Stimulated activated naive B cell treated with anti-CD40 and anti-IgM and Interleukin-4, amounts not matched to agents 10 μg/mL and 1 μg/mL and 100 μg/mL, for 72 hours (primary cell): ENCODE results near the gene INO80E.

Source experiments
- ATAC-seq, 2 donors: fragments of 150-1000 bp; cut with Tn5 transposase; replicated peaks; 2 replicates each; pipeline ENCODE4 v1.10.0; 2021; ENCODE audit warnings: moderate library complexity in 1 of 2
- DNase-seq: peaks from one replicate; pipeline ENCODE4 v3.0.0; 2021
- H3K27ac Mint-ChIP-seq: one replicate; pipeline ENCODE4 v1.8.0; 2022; ENCODE audit warnings: mild to moderate bottlenecking, mixed read lengths
- H3K27me3 Mint-ChIP-seq, 2 donors: one replicate each; pipeline ENCODE4 v1.8.0; 2022; ENCODE audit warnings: mixed read lengths in 2 of 2
- H3K36me3 Mint-ChIP-seq, 2 donors: one replicate each; pipeline ENCODE4 v1.8.0; 2022; ENCODE audit warnings: mixed read lengths in 2 of 2, mild to moderate bottlenecking in 1 of 2
- H3K4me1 Mint-ChIP-seq, 2 donors: one replicate each; pipeline ENCODE4 v1.8.0; 2022; ENCODE audit warnings: mixed read lengths in 2 of 2, mild to moderate bottlenecking in 1 of 2
- H3K4me3 Mint-ChIP-seq, 2 donors: one replicate each; pipeline ENCODE4 v1.8.0; 2022; ENCODE audit warnings: mild to moderate bottlenecking in 2 of 2, mixed read lengths in 2 of 2, moderate library complexity in 1 of 2
- H3K9me3 Mint-ChIP-seq, 2 donors: one replicate each; pipeline ENCODE4 v1.8.0; 2022; ENCODE audit warnings: mixed read lengths in 2 of 2, mild to moderate bottlenecking in 1 of 2

The INO80E gene

GRCh38 chr16:29983420-29984136 is 12.5 kb upstream of the INO80E start:
- no peak overlapping the region for H3K27ac Mint-ChIP-seq
- H3K27me3 Mint-ChIP-seq: no peaks in the 10 kb centered on the region
- peaks cover 52 to 69% of the 10 kb centered on the region in 2 donors for H3K36me3 Mint-ChIP-seq
- no peaks in the 10 kb centered on the region for H3K9me3 Mint-ChIP-seq
- ATAC-seq (no peak), DNase-seq (no peak)
- peaks cover 4 to 10% of the 10 kb centered on the region in 2 donors for H3K4me1 Mint-ChIP-seq
- H3K4me3 Mint-ChIP-seq: no peak overlapping the region

DNA sequence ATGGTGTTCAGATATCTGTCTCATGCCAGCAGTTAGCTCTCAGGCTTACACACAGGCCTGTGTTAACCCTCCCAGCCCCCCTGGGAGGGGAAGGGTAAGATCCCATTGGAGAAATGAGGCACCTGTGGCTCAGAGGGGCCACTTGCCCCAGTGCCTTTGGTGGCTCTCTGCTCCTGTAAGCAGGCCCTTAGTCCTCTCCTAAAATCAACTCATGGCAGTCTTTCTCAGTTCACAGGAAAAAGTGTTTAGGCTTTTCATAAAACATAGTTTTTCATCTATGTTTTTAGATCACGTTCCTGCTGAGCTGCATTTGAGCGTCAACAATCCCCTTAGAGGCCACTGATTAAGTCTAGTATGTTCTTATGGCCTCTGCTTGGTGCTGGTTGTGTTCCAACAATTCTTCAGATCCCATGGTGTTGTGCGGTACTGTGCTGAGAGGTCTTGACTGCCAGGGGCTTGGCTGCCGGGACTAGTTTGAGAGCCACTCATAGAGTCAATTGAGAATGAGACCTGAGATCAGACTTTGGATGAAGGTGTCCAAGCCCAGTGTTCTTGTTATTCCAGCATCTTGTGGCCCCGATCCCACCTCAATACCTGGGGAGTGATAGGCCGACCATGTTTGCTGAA is 11.8 kb upstream of the INO80E start:
- H3K4me3 Mint-ChIP-seq: no peak overlapping the region
- H3K27me3 Mint-ChIP-seq: no peaks in the 10 kb centered on the region
- H3K9me3 Mint-ChIP-seq: no peaks in the 10 kb centered on the region
- DNase-seq (no peak), ATAC-seq (no peak)
- H3K27ac Mint-ChIP-seq: no peak overlapping the region
- peaks cover 5% of the 10 kb centered on the region in 2 donors for H3K4me1 Mint-ChIP-seq
- H3K36me3 Mint-ChIP-seq: peaks cover 49 to 68% of the 10 kb centered on the region in 2 donors

DNA sequence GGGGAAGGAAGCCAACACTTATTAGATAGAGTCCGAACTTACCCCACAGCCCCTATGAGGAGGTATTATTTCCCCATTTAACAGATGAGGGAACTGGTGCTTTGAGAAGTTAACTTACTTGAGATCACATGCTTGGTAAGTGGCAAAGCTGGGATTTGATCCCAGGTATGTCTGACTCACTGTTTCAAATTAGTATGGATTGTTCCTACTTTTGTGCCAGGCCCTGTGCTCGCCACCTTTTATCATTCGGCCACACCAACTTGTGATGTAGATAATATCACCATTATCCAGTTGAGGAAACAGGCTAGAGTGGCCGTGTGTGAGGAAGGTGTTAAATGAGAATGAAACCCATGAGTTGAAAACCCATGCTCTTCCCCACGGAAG is 11.3 kb upstream of the INO80E start:
- no peaks in the 10 kb centered on the region for H3K9me3 Mint-ChIP-seq
- H3K27ac Mint-ChIP-seq: peak overlapping the region; percentile 37
- peaks cover 49 to 67% of the 10 kb centered on the region in 2 donors for H3K36me3 Mint-ChIP-seq
- H3K4me1 Mint-ChIP-seq: peaks cover 5% of the 10 kb centered on the region in 2 donors
- H3K4me3 Mint-ChIP-seq: no peak overlapping the region
- ATAC-seq (no peak), DNase-seq (no peak)
- H3K27me3 Mint-ChIP-seq: no peaks in the 10 kb centered on the region

DNA sequence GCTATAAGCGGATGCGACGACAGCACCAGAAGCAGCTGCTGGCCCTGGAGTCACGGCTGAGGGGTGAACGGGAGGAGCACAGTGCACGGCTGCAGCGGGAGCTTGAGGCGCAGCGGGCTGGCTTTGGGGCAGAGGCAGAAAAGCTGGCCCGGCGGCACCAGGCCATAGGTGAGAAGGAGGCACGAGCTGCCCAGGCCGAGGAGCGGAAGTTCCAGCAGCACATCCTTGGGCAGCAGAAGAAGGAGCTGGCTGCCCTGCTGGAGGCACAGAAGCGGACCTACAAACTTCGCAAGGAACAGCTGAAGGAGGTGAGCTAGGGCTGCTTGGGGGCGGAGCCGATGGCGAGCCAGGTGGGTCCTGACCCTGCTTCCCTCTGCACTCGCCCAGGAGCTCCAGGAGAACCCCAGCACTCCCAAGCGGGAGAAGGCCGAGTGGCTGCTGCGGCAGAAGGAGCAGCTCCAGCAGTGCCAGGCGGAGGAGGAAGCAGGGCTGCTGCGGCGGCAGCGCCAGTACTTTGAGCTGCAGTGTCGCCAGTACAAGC is 10.7 kb upstream of the INO80E start:
- H3K27ac Mint-ChIP-seq: no peak overlapping the region
- no peaks in the 10 kb centered on the region for H3K9me3 Mint-ChIP-seq
- H3K27me3 Mint-ChIP-seq: no peaks in the 10 kb centered on the region
- peaks cover 47 to 65% of the 10 kb centered on the region in 2 donors for H3K36me3 Mint-ChIP-seq
- no peak for DNase-seq
- no peak for ATAC-seq
- H3K4me3 Mint-ChIP-seq: no peak overlapping the region
- peaks cover 5% of the 10 kb centered on the region in 2 donors for H3K4me1 Mint-ChIP-seq

DNA sequence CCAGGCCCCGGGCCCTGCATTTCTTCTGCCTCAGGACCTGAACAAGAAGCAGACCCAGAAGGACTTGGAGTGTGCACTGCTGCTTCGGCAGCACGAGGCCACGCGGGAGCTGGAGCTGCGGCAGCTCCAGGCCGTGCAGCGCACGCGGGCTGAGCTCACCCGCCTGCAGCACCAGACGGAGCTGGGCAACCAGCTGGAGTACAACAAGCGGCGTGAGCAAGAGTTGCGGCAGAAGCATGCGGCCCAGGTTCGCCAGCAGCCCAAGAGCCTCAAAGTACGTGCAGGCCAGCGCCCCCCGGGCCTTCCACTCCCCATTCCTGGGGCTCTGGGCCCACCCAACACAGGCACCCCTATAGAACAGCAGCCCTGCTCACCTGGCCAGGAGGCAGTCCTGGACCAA is 9.8 kb upstream of the INO80E start:
- Mint-ChIP-seq H3K9me3 (no peaks in the 10 kb centered on the region), H3K27ac (peak overlapping the region; percentile 10), H3K36me3 (peaks cover 47 to 67% of the 10 kb centered on the region in 2 donors), H3K27me3 (no peaks in the 10 kb centered on the region), H3K4me1 (peaks cover 5% of the 10 kb centered on the region in 2 donors), H3K4me3 (no peak overlapping the region)
- no peak for DNase-seq
- ATAC-seq: no peak

- Mint-ChIP-seq H3K27me3 (no peaks in the 10 kb centered on the region), H3K4me1 (peaks cover 5% of the 10 kb centered on the region in 2 donors), H3K9me3 (no peaks in the 10 kb centered on the region), H3K27ac (no peak overlapping the region), H3K36me3 (peaks cover 47 to 70% of the 10 kb centered on the region in 2 donors), H3K4me3 (no peak overlapping the region)
- DNase-seq (no peak), ATAC-seq (no peak)
Observed at GRCh38 chr16:29986931-29987330, 9.1 kb upstream of the INO80E start.

DNA sequence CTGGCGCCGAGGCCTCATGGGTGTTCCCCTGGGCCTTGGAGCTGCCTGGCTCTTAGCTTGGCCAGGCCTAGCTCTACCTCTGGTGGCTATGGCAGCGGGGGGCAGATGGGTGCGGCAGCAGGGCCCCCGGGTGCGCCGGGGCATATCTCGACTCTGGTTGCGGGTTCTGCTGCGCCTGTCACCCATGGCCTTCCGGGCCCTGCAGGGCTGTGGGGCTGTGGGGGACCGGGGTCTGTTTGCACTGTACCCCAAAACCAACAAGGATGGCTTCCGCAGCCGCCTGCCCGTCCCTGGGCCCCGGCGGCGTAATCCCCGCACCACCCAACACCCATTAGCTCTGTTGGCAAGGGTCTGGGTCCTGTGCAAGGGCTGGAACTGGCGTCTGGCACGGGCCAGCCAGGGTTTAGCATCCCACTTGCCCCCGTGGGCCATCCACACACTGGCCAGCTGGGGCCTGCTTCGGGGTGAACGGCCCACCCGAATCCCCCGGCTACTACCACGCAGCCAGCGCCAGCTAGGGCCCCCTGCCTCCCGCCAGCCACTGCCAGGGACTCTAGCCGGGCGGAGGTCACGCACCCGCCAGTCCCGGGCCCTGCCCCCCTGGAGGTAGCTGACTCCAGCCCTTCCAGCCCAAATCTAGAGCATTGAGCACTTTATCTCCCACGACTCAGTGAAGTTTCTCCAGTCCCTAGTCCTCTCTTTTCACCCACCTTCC is 8.5 kb upstream of the INO80E start:
- no peak for DNase-seq
- no peak overlapping the region for H3K27ac Mint-ChIP-seq
- peaks cover 5% of the 10 kb centered on the region in 2 donors for H3K4me1 Mint-ChIP-seq
- H3K4me3 Mint-ChIP-seq: no peak overlapping the region
- H3K36me3 Mint-ChIP-seq: peaks cover 48 to 67% of the 10 kb centered on the region in 2 donors
- H3K27me3 Mint-ChIP-seq: no peaks in the 10 kb centered on the region
- no peak for ATAC-seq
- no peaks in the 10 kb centered on the region for H3K9me3 Mint-ChIP-seq

DNA sequence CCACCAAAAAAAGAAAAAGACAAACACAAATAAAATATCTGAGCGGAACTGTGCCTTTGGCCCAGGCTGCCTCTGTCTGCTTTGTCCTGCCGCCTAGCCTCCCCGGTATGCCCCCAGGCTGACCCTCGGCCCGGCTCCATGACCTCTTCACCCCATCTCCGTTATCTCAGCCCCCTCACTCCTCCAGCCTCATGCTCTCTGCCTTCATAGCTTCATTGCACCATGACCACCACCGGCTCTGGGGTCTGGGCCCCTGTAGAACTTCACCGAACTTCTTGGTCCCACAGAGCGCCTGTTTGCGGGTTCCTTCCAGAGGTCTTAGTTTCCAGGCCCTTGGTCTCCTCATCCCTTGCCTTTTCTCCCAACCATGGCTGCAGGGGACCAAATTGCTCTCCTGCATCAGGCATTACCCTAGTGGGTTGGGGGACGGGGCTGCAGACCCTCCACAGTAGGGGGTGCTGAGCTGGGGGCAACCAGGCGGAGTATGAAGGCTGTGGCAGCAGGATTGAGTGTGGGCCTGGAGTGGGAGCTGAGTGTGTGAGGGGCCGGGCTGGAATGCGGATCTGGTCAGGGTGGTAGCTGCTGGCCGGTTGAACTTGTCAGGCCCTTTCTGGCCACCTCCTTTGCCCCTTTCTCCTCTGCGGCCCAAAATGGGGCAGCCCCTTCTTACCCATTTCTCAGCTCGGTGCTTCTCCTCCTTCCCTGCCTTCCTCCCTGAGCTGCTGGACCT is 7.5 kb upstream of the INO80E start:
- Mint-ChIP-seq H3K27me3 (no peaks in the 10 kb centered on the region), H3K36me3 (peaks cover 49 to 61% of the 10 kb centered on the region in 2 donors), H3K27ac (peak overlapping the region; percentile 2), H3K9me3 (no peaks in the 10 kb centered on the region), H3K4me1 (peaks cover 5% of the 10 kb centered on the region in 2 donors), H3K4me3 (no peak overlapping the region)
- DNase-seq (no peak), ATAC-seq (no peak)

DNA sequence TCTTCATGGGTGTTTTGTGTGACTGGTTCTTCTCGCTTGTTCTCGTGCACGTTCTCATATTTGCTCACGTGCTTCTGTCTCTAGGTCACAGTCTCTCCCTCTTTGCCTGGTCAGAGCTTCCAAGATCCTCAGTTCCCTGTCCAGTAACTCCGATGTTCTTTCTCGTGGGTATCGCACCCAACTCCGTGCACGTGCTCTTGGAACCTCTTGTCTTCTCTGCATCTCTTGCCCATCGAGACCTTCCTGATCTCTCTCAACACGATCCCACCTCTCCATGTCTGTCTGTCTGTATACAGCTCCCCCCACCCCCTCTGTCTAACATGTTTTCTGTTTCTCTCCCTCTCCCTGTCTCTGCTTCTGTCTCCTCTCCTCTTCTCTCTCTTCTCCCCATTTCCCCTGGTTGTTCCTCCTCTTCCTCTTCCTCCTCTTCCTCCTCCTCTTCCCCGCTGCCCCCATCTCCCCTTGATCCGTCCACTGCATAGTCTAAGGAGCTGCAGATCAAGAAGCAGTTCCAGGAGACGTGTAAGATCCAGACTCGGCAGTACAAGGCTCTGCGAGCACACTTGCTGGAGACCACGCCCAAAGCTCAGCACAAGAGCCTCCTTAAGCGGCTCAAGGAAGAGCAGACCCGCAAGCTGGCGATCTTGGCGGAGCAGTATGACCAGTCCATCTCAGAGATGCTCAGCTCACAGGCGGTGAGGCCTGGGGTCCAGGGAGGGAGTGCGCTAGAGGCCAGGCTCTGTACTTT is 6.8 kb upstream of the INO80E start:
- Mint-ChIP-seq H3K36me3 (peaks cover 46 to 61% of the 10 kb centered on the region in 2 donors), H3K9me3 (no peaks in the 10 kb centered on the region), H3K27ac (peak overlapping the region; percentile 2), H3K27me3 (no peaks in the 10 kb centered on the region), H3K4me3 (no peak overlapping the region), H3K4me1 (peaks cover 10 to 12% of the 10 kb centered on the region in 2 donors)
- ATAC-seq (no peak), DNase-seq (no peak)

DNA sequence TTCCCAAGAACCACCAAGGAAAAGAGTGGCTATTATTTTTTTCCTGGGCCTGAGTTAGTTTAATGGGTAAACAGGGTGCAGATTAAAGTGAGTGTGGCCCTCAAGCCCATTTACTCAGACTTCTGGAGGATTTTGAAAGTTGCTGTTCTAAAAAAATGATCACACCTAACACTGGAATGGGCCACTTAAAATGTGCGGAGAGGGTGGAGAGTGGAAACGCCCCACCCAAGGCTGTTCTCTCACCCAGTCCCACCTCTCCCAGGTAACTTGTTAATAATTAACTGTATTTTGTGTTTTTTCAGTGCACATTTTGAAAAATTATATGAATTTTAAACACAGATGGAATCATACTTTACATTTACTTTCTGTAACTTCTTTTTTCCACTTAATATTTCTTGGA is 6.0 kb upstream of the INO80E start:
- Mint-ChIP-seq H3K27me3 (no peaks in the 10 kb centered on the region), H3K27ac (no peak overlapping the region), H3K4me3 (no peak overlapping the region), H3K4me1 (peaks cover 16 to 19% of the 10 kb centered on the region in 2 donors), H3K9me3 (no peaks in the 10 kb centered on the region), H3K36me3 (peaks cover 45 to 61% of the 10 kb centered on the region in 2 donors)
- no peak for DNase-seq
- no peak for ATAC-seq

DNA sequence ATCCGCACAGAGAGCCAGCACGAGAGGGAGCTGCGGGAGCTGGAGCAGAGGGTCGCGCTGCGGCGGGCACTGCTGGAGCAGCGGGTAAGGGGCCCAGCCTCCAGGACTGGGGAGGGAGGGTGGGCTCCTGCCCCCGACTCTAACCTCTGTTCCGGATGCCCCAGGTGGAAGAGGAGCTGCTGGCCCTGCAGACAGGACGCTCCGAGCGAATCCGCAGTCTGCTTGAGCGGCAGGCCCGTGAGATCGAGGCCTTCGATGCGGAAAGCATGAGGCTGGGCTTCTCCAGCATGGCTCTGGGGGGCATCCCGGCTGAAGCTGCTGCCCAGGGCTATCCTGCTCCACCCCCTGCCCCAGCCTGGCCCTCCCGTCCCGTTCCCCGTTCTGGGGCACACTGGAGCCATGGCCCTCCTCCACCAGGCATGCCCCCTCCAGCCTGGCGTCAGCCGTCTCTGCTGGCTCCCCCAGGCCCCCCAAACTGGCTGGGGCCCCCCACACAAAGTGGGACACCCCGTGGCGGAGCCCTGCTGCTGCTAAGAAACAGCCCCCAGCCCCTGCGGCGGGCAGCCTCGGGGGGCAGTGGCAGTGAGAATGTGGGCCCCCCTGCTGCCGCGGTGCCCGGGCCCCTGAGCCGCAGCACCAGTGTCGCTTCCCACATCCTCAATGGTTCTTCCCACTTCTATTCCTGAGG is 5.0 kb upstream of the INO80E start:
- Mint-ChIP-seq H3K27me3 (no peaks in the 10 kb centered on the region), H3K4me3 (no peak overlapping the region), H3K36me3 (peaks cover 40 to 52% of the 10 kb centered on the region in 2 donors), H3K9me3 (no peaks in the 10 kb centered on the region), H3K27ac (peak overlapping the region; percentile 63), H3K4me1 (peaks cover 18 to 27% of the 10 kb centered on the region in 2 donors)
- ATAC-seq (no peak), DNase-seq (no peak)

DNA sequence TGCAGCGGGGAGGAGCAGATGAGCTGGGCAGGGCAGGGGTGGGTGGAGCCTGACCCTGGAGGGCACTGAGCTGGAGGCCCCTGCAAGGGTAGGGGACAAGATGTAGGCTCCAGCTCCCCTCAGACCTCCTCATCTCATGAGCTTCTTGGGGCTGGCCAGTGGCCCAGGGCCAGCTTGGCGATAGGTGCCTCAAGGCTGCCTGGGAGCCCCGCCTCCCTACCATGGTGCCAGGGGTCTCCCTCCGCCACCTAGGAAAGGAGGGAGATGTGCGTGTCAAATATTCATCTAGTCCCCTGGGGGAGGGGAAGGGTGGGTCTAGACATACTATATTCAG is 4.5 kb upstream of the INO80E start:
- H3K36me3 Mint-ChIP-seq: peaks cover 37 to 51% of the 10 kb centered on the region in 2 donors
- no peak for ATAC-seq
- H3K4me1 Mint-ChIP-seq: peaks cover 21 to 28% of the 10 kb centered on the region in 2 donors
- DNase-seq: no peak
- no peaks in the 10 kb centered on the region for H3K27me3 Mint-ChIP-seq
- no peaks in the 10 kb centered on the region for H3K9me3 Mint-ChIP-seq
- no peak overlapping the region for H3K4me3 Mint-ChIP-seq
- no peak overlapping the region for H3K27ac Mint-ChIP-seq

DNA sequence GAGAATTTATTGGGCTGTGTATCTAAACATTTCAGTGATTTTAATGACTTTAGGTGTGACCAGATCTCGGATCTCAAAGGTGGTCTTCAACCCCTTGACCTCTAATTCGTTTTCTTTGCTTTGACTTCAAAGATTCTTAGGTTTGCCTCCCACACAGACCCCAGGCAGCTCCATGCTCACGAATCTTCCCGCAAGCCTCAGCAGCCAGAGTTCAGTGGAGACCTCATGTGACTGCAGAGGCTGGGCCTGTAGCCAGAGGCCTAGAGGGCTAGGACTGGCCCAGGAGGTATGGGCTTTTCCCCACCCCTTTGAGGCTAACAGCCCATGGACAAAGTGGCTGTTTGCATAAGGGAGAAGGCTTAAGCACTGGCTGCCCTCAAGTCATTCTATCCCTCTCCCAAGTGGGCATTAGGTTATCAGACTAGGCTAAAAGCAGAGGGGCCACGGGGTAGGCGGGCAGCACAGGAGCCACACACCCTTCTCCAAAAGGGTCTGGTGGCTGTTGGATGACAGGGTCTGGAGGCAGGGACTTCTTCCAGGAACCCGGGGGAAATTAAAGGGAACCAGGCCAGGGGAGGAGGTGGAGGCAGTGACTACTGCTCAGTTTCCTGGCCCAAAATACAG is 3.6 kb upstream of the INO80E start:
- no peak for ATAC-seq
- Mint-ChIP-seq H3K36me3 (peaks cover 34 to 51% of the 10 kb centered on the region in 2 donors), H3K27me3 (no peaks in the 10 kb centered on the region), H3K4me3 (peak overlapping the region in 1 of 2 donors; percentile 43), H3K9me3 (no peaks in the 10 kb centered on the region), H3K27ac (peak overlapping the region; percentile 63), H3K4me1 (peaks cover 26 to 33% of the 10 kb centered on the region in 2 donors)
- no peak for DNase-seq
